ENCODE measurements around the gene NPM1. TPM values are rescaled to one million over a fixed set of nuclear protein-coding genes. Genes with fewer than 3 reads are reported as not detected.

The NPM1 gene
- total RNA-seq (ENCODE audit: low replicate concordance): 1,253 and 1,650 TPM in 2 replicates
- long read RNA-seq, transcript NPM1-203 (10 exons, 1,598 nt): minor isoform, 324 of 4,741 reads
- long read RNA-seq, transcript NPM1-201 (11 exons, 1,758 nt): major isoform, 4,234 of 4,741 reads
- long read RNA-seq, transcript NPM1-202 (10 exons, 1,237 nt): minor isoform, 48 of 4,741 reads
- long read RNA-seq, partial matches to known transcripts: 40 of 4,741 reads
- long read RNA-seq, other reads (novel, unspliced or antisense): 94 of 4,741 reads

- Mint-ChIP-seq H3K36me3 (peaks cover 33% of the 10 kb centered on the region), H3K27ac (peak within 1 kb of the TSS; percentile 99), H3K9me3 (no peaks in the 10 kb centered on the region), H3K4me1 (ENCODE audit: unreplicated experiment) (peaks cover 15% of the 10 kb centered on the region), H3K4me3 (peak within 1 kb of the TSS; percentile 98), H3K27me3 (peaks cover 13% of the 10 kb centered on the region)
- peak; percentile 99 for DNase-seq (ENCODE audit: extremely low spot score, unreplicated experiment)
- TF ChIP-seq, protein P1, sequence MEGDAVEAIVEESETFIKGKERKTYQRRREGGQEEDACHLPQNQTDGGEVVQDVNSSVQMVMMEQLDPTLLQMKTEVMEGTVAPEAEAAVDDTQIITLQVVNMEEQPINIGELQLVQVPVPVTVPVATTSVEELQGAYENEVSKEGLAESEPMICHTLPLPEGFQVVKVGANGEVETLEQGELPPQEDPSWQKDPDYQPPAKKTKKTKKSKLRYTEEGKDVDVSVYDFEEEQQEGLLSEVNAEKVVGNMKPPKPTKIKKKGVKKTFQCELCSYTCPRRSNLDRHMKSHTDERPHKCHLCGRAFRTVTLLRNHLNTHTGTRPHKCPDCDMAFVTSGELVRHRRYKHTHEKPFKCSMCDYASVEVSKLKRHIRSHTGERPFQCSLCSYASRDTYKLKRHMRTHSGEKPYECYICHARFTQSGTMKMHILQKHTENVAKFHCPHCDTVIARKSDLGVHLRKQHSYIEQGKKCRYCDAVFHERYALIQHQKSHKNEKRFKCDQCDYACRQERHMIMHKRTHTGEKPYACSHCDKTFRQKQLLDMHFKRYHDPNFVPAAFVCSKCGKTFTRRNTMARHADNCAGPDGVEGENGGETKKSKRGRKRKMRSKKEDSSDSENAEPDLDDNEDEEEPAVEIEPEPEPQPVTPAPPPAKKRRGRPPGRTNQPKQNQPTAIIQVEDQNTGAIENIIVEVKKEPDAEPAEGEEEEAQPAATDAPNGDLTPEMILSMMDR (conservative IDR thresholded peaks at IDR 0.05): no peak
Measured at GRCh38 chr5:171387345-171387969, at the start of gene NPM1. Gene NPM1 (plus strand): TSS chr5:171387849. CDS start chr5:171387949, 100 bp downstream.

DNA sequence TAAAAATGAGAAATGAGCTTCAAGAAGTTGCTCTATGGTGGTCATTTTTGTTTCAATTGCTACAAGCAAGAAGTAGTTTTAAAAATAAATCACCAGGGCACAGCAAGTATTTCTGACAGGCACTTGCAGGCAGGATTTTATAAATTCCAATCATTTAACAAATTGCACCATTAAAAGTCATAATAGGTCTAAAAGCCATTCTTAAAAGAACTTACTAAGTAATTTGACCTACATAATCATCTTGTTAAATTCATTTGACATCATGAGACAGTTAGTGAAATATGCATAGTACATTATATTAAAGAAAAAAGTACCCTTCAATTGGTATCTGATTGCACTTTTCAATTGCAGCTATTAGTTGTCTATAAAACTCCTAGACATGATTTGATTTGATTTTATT is 47.6 kb upstream of the NPM1 start:
- Mint-ChIP-seq H3K9me3 (no peaks in the 10 kb centered on the region), H3K36me3 (no peaks in the 10 kb centered on the region), H3K4me1 (ENCODE audit: unreplicated experiment) (peaks cover 4% of the 10 kb centered on the region), H3K27me3 (peaks cover 37% of the 10 kb centered on the region), H3K27ac (no peak overlapping the region), H3K4me3 (no peak overlapping the region)
- DNase-seq (ENCODE audit: extremely low spot score, unreplicated experiment): no peak
- TF ChIP-seq, protein P1 (conservative IDR thresholded peaks at IDR 0.05): no peak

DNA sequence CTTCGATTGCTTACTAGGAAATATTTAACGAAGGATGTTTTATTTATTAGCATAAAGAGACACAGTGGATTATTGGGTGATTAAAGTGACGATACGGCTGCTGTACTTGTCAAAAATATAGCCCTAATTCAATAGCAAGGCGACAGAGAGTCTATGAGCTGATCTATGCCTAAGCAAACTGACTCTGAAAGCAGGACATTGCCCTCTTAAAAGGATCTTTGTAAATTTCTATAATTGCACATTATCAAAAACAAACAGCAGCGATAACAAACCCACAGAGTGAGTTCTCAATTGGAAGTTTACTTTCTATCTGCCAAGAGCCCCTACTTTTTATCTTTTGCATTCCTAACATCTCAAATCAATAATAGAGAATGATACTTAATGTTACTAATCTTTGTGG is 47.2 kb upstream of the NPM1 start:
- peaks cover 4% of the 10 kb centered on the region for H3K4me1 Mint-ChIP-seq (ENCODE audit: unreplicated experiment)
- no peaks in the 10 kb centered on the region for H3K9me3 Mint-ChIP-seq
- H3K27me3 Mint-ChIP-seq: peaks cover 34% of the 10 kb centered on the region
- no peak for DNase-seq (ENCODE audit: extremely low spot score, unreplicated experiment)
- no peak overlapping the region for H3K27ac Mint-ChIP-seq
- no peak overlapping the region for H3K4me3 Mint-ChIP-seq
- TF ChIP-seq, protein P1 (conservative IDR thresholded peaks at IDR 0.05): no peak
- H3K36me3 Mint-ChIP-seq: no peaks in the 10 kb centered on the region

- DNase-seq (ENCODE audit: extremely low spot score, unreplicated experiment): no peak
- H3K9me3 Mint-ChIP-seq: no peaks in the 10 kb centered on the region
- H3K36me3 Mint-ChIP-seq: no peaks in the 10 kb centered on the region
- H3K4me3 Mint-ChIP-seq: no peak overlapping the region
- TF ChIP-seq, protein P1 (conservative IDR thresholded peaks at IDR 0.05): peak; percentile 87
- H3K27ac Mint-ChIP-seq: no peak overlapping the region
- H3K27me3 Mint-ChIP-seq: peaks cover 15% of the 10 kb centered on the region
- peaks cover 4% of the 10 kb centered on the region for H3K4me1 Mint-ChIP-seq (ENCODE audit: unreplicated experiment)
Measured at GRCh38 chr5:171342362-171343111, 45.1 kb upstream of the NPM1 start.

GRCh38 chr5:171344936-171345608 is 42.6 kb upstream of the NPM1 start:
- Mint-ChIP-seq H3K4me1 (ENCODE audit: unreplicated experiment) (peaks cover 4% of the 10 kb centered on the region), H3K27ac (no peak overlapping the region), H3K27me3 (peaks cover 8% of the 10 kb centered on the region), H3K36me3 (no peaks in the 10 kb centered on the region), H3K4me3 (no peak overlapping the region), H3K9me3 (no peaks in the 10 kb centered on the region)
- DNase-seq (ENCODE audit: extremely low spot score, unreplicated experiment): no peak
- TF ChIP-seq, protein P1 (conservative IDR thresholded peaks at IDR 0.05): no peak
